HG02798 (cell line): ENCODE data around the gene PCDHA2.
"Not testable (repeated sequence)": the region's sequence is repeated elsewhere in the genome, so short reads cannot be mapped to it uniquely, and the experiment has no call there.

Experiments used
- ATAC-seq: cut with Tn5 transposase; IDR thresholded peaks from one replicate; pipeline ENCODE4 v1.9.1; 2021; ENCODE audit warnings: mild to moderate bottlenecking; ENCODE audit not compliant: unreplicated experiment, poor library complexity

The PCDHA2 gene

GRCh38 chr5:140794595-140795258, at the start of gene PCDHA2:
TSS of gene PCDHA2 (plus strand) at chr5:140794852.
- ATAC-seq, result no peak

- ATAC-seq, result no peak
These were observed 41.1 kb upstream of the PCDHA2 start for GRCh38 chr5:140753561-140753960.

DNA sequence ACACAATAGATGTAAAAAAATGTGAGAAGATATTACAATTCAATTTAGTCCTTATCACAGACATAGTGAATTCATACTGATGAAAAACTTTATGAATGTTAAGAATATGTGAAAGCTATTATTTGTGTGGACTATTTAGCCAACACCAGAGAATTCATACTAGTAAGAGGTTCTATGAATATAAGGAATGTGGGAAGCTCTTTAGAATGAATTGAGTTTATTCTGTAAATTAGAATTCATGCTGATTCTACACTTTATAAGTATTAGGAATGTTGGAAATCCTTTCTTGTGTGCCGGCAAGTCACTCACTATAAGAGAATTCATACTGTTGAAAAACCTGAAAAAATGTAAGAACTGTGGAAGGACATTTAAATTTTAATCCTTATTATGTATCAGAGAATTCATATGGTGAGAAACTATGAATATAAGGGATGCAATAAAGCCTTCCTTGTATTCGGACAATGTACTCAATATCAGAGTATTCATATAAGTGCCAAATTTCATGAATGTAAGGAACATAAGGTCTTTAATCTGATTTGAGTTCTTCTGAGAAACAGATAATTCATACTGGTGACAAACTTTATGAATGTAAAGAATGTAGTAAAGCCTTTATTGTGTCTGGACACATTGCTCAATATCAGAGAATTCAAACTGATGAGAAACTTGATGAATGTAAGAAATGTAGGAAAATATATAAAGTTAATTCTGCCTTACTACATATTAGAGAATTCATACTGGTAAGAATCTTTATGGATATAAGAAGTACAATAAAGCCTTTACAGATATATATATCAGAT, 30.3 kb upstream of the PCDHA2 start:
- ATAC-seq, result no peak

GRCh38 chr5:140767444-140767843, 27.2 kb upstream of the PCDHA2 start:
- no peak for ATAC-seq

GRCh38 chr5:140780512-140780911, 14.1 kb upstream of the PCDHA2 start:
- no peak for ATAC-seq

GRCh38 chr5:140785905-140786686, 8.6 kb upstream of the PCDHA2 start, which contains the start of gene PCDHA1:
TSS of gene PCDHA1 (plus strand) at chr5:140786140.
- no peak for ATAC-seq

DNA sequence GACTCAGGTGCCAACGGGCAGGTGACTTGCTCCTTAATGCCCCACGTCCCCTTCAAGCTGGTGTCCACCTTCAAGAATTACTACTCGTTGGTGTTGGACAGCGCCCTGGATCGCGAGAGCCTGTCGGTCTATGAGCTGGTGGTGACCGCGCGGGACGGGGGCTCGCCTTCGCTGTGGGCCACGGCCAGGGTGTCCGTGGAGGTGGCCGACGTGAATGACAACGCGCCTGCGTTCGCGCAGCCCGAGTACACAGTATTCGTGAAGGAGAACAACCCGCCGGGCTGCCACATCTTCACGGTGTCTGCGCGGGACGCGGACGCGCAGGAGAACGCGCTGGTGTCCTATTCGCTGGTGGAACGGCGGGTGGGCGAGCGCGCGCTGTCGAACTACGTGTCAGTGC, 7.2 kb upstream of the PCDHA2 start:
- not testable (repeated sequence) for ATAC-seq

DNA sequence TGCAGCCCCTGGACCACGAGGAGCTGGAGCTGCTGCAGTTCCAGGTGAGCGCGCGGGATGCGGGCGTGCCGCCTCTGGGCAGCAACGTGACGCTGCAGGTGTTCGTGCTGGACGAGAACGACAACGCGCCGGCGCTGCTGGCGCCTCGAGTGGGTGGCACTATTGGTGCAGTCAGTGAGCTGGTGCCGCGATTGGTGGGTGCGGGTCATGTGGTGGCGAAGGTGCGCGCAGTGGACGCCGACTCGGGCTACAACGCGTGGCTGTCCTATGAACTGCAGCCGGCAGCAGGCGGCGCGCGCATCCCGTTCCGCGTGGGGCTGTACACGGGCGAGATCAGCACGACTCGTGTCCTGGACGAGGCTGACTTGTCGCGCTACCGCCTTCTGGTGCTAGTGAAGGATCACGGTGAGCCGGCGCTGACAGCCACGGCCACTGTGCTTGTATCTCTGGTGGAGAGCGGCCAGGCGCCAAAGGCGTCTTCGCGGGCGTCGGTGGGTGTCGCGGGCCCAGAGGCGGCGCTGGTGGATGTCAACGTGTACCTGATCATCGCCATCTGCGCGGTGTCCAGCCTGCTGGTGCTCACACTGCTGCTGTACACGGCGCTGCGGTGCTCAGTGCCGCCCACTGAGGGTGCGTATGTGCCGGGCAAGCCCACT, 6.7 kb upstream of the PCDHA2 start:
- ATAC-seq, result not testable (repeated sequence)

- ATAC-seq, result no peak
These were observed 3.6 kb upstream of the PCDHA2 start for GRCh38 chr5:140791089-140791488.

GRCh38 chr5:140795259-140795641, 598 bp downstream of the PCDHA2 start:
- no peak for ATAC-seq

- not testable (repeated sequence) for ATAC-seq
These were observed 1.5 kb downstream of the PCDHA2 start for GRCh38 chr5:140796072-140796717.

GRCh38 chr5:140796718-140797095, 2.1 kb downstream of the PCDHA2 start:
- ATAC-seq, result no peak

DNA sequence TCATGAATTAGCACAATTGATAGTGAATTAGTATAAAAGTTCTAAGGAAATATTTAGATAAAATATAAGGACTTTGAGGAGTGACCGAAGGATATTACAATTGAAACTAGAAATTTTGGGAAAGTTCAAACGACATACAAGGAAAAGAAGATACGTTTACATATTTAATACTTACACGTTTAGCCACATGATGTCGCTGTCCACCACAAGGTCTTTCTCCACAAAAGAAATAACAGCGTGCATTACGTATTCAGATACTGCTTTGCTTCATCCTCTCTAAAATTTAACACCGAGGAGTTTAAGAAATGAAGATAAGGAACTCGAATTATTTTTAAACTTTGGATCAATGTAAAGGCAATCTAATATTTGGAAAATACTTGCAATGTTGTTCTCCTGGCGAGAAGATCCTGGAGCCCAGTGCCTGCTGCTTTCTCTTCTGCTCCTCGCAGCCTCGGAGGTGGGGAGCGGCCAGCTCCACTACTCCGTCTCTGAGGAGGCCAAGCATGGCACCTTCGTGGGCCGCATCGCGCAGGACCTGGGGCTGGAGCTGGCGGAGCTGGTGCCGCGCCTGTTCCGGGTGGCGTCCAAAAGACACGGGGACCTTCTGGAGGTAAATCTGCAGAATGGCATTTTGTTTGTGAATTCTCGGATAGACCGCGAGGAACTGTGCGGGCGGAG, 6.3 kb downstream of the PCDHA2 start, which contains the start of gene PCDHA3:
PCDHA3 (plus strand) TSS at position 242 of the 678 bp plus-strand sequence.
- no peak for ATAC-seq

GRCh38 chr5:140801494-140801841, 6.8 kb downstream of the PCDHA2 start:
- ATAC-seq, result no peak

DNA sequence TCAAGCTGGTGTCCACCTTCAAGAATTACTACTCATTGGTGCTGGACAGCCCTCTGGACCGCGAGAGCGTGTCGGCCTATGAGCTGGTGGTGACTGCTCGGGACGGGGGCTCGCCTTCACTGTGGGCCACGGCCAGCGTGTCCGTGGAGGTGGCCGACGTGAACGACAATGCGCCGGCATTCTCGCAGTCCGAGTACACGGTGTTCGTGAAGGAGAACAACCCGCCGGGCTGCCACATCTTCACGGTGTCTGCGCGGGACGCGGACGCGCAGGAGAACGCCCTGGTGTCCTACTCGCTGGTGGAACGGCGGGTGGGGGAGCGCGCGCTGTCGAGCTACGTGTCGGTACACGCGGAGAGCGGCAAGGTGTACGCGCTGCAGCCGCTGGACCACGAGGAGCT, 7.7 kb downstream of the PCDHA2 start:
- ATAC-seq, result not testable (repeated sequence)

DNA sequence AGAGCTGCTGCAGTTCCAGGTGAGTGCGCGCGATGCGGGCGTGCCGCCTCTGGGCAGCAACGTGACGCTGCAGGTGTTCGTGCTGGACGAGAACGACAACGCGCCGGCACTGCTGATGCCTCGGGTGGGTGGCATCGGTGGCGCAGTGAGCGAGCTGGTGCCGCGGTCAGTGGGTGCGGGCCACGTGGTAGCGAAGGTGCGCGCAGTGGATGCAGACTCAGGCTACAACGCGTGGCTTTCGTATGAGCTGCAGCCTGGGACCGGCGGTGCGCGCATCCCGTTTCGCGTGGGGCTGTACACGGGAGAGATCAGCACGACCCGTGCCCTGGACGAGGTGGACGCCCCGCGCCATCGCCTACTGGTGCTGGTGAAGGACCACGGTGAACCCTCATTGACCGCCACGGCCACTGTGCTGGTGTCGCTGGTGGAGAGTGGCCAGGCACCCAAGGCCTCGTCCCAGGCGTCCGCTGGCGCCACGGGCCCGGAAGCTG, 8.2 kb downstream of the PCDHA2 start:
- no peak for ATAC-seq

DNA sequence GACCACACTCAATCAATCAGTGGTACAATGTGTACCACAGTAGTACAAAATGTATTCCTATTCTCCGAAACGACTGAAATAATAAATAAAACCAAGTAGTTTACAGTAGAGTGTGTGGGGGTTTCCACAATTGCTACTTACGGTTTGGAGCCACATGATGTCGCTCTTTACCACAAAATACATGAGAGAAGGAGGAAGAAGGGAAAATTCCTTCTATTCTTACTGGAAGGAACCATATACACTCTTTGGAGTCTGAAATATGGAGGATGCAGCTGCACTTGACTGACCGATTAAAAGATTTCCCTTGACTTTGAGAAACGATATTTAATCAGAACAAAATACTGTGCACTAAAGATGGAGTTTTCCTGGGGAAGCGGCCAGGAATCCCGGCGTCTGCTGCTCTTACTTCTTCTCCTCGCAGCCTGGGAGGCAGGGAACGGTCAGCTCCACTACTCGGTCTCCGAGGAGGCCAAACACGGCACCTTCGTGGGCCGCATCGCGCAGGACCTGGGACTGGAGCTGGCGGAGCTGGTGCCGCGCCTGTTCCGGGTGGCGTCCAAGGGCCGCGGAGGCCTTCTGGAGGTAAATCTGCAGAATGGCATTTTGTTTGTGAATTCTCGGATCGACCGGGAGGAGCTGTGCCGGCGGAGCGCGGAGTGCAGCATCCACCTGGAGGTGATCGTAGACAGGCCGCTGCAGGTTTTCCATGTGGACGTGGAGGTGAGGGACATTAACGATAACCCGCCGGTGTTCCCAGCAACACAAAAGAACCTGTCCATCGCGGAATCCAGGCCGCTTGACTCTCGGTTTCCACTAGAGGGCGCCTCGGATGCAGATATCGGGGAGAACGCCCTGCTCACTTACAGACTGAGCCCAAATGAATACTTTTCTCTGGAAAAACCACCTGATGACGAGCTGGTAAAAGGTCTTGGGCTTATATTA, 12.5 kb downstream of the PCDHA2 start, which contains the start of gene PCDHA4:
PCDHA4 (plus strand) TSS at position 235 of the 942 bp plus-strand sequence.
- ATAC-seq, result no peak

DNA sequence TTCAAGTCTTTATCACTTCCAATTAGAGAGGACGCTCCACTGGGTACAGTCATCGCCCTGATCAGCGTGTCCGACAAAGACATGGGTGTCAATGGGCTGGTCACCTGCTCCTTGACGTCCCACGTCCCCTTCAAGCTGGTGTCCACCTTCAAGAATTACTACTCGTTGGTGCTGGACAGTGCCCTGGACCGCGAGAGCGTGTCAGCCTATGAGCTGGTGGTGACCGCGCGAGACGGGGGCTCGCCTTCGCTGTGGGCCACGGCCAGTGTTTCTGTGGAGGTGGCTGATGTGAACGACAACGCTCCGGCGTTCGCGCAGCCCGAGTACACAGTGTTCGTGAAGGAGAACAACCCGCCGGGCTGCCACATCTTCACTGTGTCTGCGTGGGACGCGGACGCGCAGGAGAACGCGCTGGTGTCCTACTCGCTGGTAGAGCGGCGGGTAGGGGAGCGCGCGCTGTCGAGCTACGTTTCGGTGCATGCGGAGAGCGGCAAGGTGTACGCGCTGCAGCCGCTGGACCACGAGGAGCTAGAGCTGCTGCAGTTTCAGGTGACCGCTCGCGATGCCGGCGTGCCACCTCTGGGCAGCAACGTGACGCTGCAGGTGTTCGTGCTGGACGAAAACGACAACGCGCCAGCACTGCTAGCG, 13.7 kb downstream of the PCDHA2 start:
- ATAC-seq, result not testable (repeated sequence)
